GM21423 (cell line): ENCODE data around the gene UBE4B.
"Not testable (repeated sequence)": the region's sequence is repeated elsewhere in the genome, so short reads cannot be mapped to it uniquely, and the experiment has no call there.

Source experiments
- ATAC-seq: cut with Tn5 transposase; IDR thresholded peaks from one replicate; pipeline ENCODE4 v1.9.1; 2021; ENCODE audit warnings: mild to moderate bottlenecking, moderate library complexity; ENCODE audit not compliant: unreplicated experiment

The UBE4B gene

GRCh38 chr1:10170239-10170574, 137.4 kb downstream of the UBE4B start:
- ATAC-seq = peak; percentile 45

GRCh38 chr1:10171105-10171767, 138.5 kb downstream of the UBE4B start:
- no peak for ATAC-seq

GRCh38 chr1:10171995-10172669, 139.4 kb downstream of the UBE4B start:
- ATAC-seq = no peak

- ATAC-seq = no peak
Observed at GRCh38 chr1:10173582-10173981, 140.8 kb downstream of the UBE4B start.

GRCh38 chr1:10177876-10178275, 145.1 kb downstream of the UBE4B start:
- ATAC-seq = no peak

- ATAC-seq = no peak
Observed at GRCh38 chr1:10178597-10179405, 146.0 kb downstream of the UBE4B start.

- no peak for ATAC-seq
Observed at GRCh38 chr1:10179406-10180091, 146.8 kb downstream of the UBE4B start.

GRCh38 chr1:10181154-10181553, 148.4 kb downstream of the UBE4B start:
- no peak for ATAC-seq

GRCh38 chr1:10185759-10186158, 153.0 kb downstream of the UBE4B start:
- ATAC-seq = no peak

- ATAC-seq = no peak
Observed at GRCh38 chr1:10186331-10187025, 153.7 kb downstream of the UBE4B start.

- ATAC-seq = no peak
Observed at GRCh38 chr1:10187026-10187334, 154.2 kb downstream of the UBE4B start.

GRCh38 chr1:10188133-10188650, 155.4 kb downstream of the UBE4B start:
- no peak for ATAC-seq

GRCh38 chr1:10189659-10190058, 156.9 kb downstream of the UBE4B start:
- no peak for ATAC-seq

GRCh38 chr1:10192263-10192662, 159.5 kb downstream of the UBE4B start:
- ATAC-seq = no peak

- no peak for ATAC-seq
Observed at GRCh38 chr1:10193288-10193687, 160.5 kb downstream of the UBE4B start.

GRCh38 chr1:10195570-10195969, 162.8 kb downstream of the UBE4B start:
- ATAC-seq = no peak

GRCh38 chr1:10196976-10197375, 164.2 kb downstream of the UBE4B start:
- no peak for ATAC-seq

GRCh38 chr1:10200620-10201019, 167.9 kb downstream of the UBE4B start:
- no peak for ATAC-seq

- ATAC-seq = no peak
Observed at GRCh38 chr1:10204003-10204642, 171.4 kb downstream of the UBE4B start.

- not testable (repeated sequence) for ATAC-seq
Observed at GRCh38 chr1:10205206-10205605, 172.4 kb downstream of the UBE4B start.
